HepG2 (cell line): ENCODE results near the gene MMD2. TPM values are rescaled to one million over a fixed set of nuclear protein-coding genes. Genes with fewer than 3 reads are reported as not detected.

Source experiments
- polyA plus RNA-seq, 8 experiments: library from polyadenylated mRNA; depleted of rRNA in 3 of 8; stranded (reverse) in 7 of 8; unstranded in 1 of 8; fragments of >200 nt; fragmentation: Illumina TruSeq in 4 of 8; extraction: Trizol in 4 of 8; gene quantifications; 2 replicates each; pipeline versions ENCODE4 v1.2.1 to v1.2.3, GENCODE V29; 2011 to 2016; ENCODE audit warnings: low read depth in 4 of 8, missing spikeins in 1 of 8, mixed read lengths in 1 of 8; ENCODE audit not compliant: insufficient read depth in 1 of 8
- small RNA-seq, 3 experiments: library from RNA; depleted of rRNA; stranded (forward); fragments of <200 nt; gene quantifications; one replicate each; pipeline ENCODE3, GENCODE V24; 2012; ENCODE audit warnings: low read depth in 2 of 3, low replicate concordance in 1 of 3; ENCODE audit not compliant: insufficient read length in 3 of 3, insufficient read depth in 2 of 3
- total RNA-seq, 5 experiments: library from RNA; depleted of rRNA; stranded (reverse); fragments of >200 nt; fragmentation: Illumina TruSeq; extraction: Trizol; gene quantifications; 2 replicates each; pipeline ENCODE4 v1.2.3, GENCODE V29; 2016; ENCODE audit warnings: low read depth in 1 of 5

MMD2 gene
- total and polyA plus RNA-seq, 2 of the 13 experiments (the other 11 are each of a cell fraction or from before 2014, with no cell fraction given), result not detected

Small RNA genes lying within 50 kb of the gene (small RNA-seq; reads per million reads assigned to genes)
- 0 reads per million in 3 experiments for gene AC092032.1

Other genes starting within 250 kb of the MMD2 start
- 7.4 and 15.1 TPM in 2 replicates for gene AP5Z1, start 183.6 kb downstream of the MMD2 start, total RNA-seq (2016; rRNA removed; fragmentation: Illumina TruSeq; extraction: Trizol)
- 9.3 and 16.0 TPM in 2 replicates for gene AP5Z1, start 183.6 kb downstream of the MMD2 start, polyA plus RNA-seq (2011; rRNA removed)
- not detected in 2 replicates for gene PAPOLB, start 97.2 kb downstream of the MMD2 start, total RNA-seq (2016; rRNA removed; fragmentation: Illumina TruSeq; extraction: Trizol)
- gene PAPOLB, start 97.2 kb downstream of the MMD2 start, polyA plus RNA-seq (2011; rRNA removed), result not detected in 2 replicates
- gene RADIL, start 75.5 kb downstream of the MMD2 start, total RNA-seq (2016; rRNA removed; fragmentation: Illumina TruSeq; extraction: Trizol), result 0.09 and 0.52 TPM in 2 replicates
- 0.05 TPM in 2 replicates for gene RADIL, start 75.5 kb downstream of the MMD2 start, polyA plus RNA-seq (2011; rRNA removed)
- gene RBAK, start 86.7 kb upstream of the MMD2 start, total RNA-seq (2016; rRNA removed; fragmentation: Illumina TruSeq; extraction: Trizol), result 11.8 and 14.9 TPM in 2 replicates
- gene RBAK, start 86.7 kb upstream of the MMD2 start, polyA plus RNA-seq (2011; rRNA removed), result 4.2 and 4.4 TPM in 2 replicates
- gene WIPI2, start 231.0 kb upstream of the MMD2 start, total RNA-seq (2016; rRNA removed; fragmentation: Illumina TruSeq; extraction: Trizol), result 35.0 and 42.3 TPM in 2 replicates
- 73.4 and 79.0 TPM in 2 replicates for gene WIPI2, start 231.0 kb upstream of the MMD2 start, polyA plus RNA-seq (2011; rRNA removed)